Tibial artery (tissue), 4 donors: ENCODE data around the gene RSPO4.

Source experiments
- DNase-seq, 2 donors: peaks; one replicate each; pipeline ENCODE4 v3.0.0-alpha.2; 2019
- H3K27ac ChIP-seq, 2 donors: fragments of 200-600 bp; sonication (generic) in 1 of 2; 1 replicate in 1 of 2; 2 replicates in 1 of 2; pipeline ENCODE4 v1.5.1; 2018 to 2019; ENCODE audit warnings: mild to moderate bottlenecking in 1 of 2
- H3K27me3 ChIP-seq, 2 donors: fragments of 200-600 bp; sonication (generic) in 1 of 2; one replicate each; pipeline versions ENCODE4 v1.5.1 to v1.6.0; 2016 to 2019
- H3K36me3 ChIP-seq, 3 donors: fragments of 200-600 bp; sonication (generic) in 2 of 3; one replicate each; pipeline ENCODE4 v1.5.1; 2016 to 2019; ENCODE audit warnings: mild to moderate bottlenecking in 2 of 3
- H3K4me1 ChIP-seq, 4 donors: fragments of 200-600 bp; sonication (generic) in 2 of 4; 1 replicate in 3 of 4; 2 replicates in 1 of 4; pipeline ENCODE4 v1.5.1; 2016 to 2019
- H3K4me3 ChIP-seq, 2 donors: fragments of 200-600 bp; sonication (generic) in 1 of 2; 1 replicate in 1 of 2; 2 replicates in 1 of 2; pipeline ENCODE4 v1.5.1; 2018 to 2019; ENCODE audit warnings: mild to moderate bottlenecking in 2 of 2
- H3K9me3 ChIP-seq, 3 donors: fragments of 200-600 bp; sonication (generic) in 1 of 3; one replicate each; pipeline ENCODE4 v1.5.1; 2016 to 2019
- CTCF ChIP-seq, 2 experiments: fragments of 200-600 bp in 1 of 2; fragments of 450-650 bp in 1 of 2; IDR thresholded peaks; one replicate each; pipeline ENCODE4 v1.5.1; 2017 to 2019; ENCODE audit warnings: antibody characterized with exemption in 2 of 2, mild to moderate bottlenecking in 1 of 2, moderate library complexity in 1 of 2
- intact Hi-C: fragments of 100-400 bp; cut with DNase I; formaldehyde crosslinking; loops from one replicate; pipeline ENCODE4 v1.15.0; 2023; ENCODE audit warnings: low total_unique reads

RSPO4 gene

GRCh38 chr20:1022871-1023270, 20.8 kb upstream of the RSPO4 start:
- H3K4me3 ChIP-seq: no peak overlapping the region
- no peaks in the 10 kb centered on the region for H3K27me3 ChIP-seq
- intact Hi-C loops: no loop called here
- no peaks in the 10 kb centered on the region for H3K4me1 ChIP-seq
- H3K9me3 ChIP-seq: no peaks in the 10 kb centered on the region
- no peak overlapping the region for H3K27ac ChIP-seq
- DNase-seq: no peak
- no peaks in the 10 kb centered on the region for H3K36me3 ChIP-seq
- no peak for TF ChIP-seq CTCF (IDR thresholded peaks at IDR 0.05)

GRCh38 chr20:1020614-1021013, 18.5 kb upstream of the RSPO4 start:
- TF ChIP-seq CTCF (IDR thresholded peaks at IDR 0.05): no peak
- Histone ChIP-seq H3K36me3 (no peaks in the 10 kb centered on the region), H3K9me3 (no peaks in the 10 kb centered on the region), H3K27ac (no peak overlapping the region), H3K27me3 (no peaks in the 10 kb centered on the region), H3K4me3 (no peak overlapping the region), H3K4me1 (no peaks in the 10 kb centered on the region)
- no peak for DNase-seq
- intact Hi-C loops: no loop called here

- Histone ChIP-seq H3K4me1 (no peaks in the 10 kb centered on the region), H3K36me3 (no peaks in the 10 kb centered on the region), H3K4me3 (no peak overlapping the region), H3K27me3 (no peaks in the 10 kb centered on the region), H3K9me3 (no peaks in the 10 kb centered on the region), H3K27ac (no peak overlapping the region)
- TF ChIP-seq CTCF (IDR thresholded peaks at IDR 0.05): no peak
- intact Hi-C loops: no loop called here
- no peak for DNase-seq
Observed at GRCh38 chr20:1019344-1019743, 17.2 kb upstream of the RSPO4 start.

- TF ChIP-seq CTCF (IDR thresholded peaks at IDR 0.05): no peak
- Histone ChIP-seq H3K27ac (no peak overlapping the region), H3K4me3 (no peak overlapping the region), H3K27me3 (no peaks in the 10 kb centered on the region), H3K36me3 (no peaks in the 10 kb centered on the region), H3K4me1 (no peaks in the 10 kb centered on the region), H3K9me3 (no peaks in the 10 kb centered on the region)
- no peak for DNase-seq
- intact Hi-C loops: no loop called here
Observed at GRCh38 chr20:1017677-1018076, 15.6 kb upstream of the RSPO4 start.

- Histone ChIP-seq H3K4me1 (no peaks in the 10 kb centered on the region), H3K4me3 (no peak overlapping the region), H3K36me3 (no peaks in the 10 kb centered on the region), H3K27me3 (no peaks in the 10 kb centered on the region), H3K27ac (no peak overlapping the region), H3K9me3 (no peaks in the 10 kb centered on the region)
- no peak for DNase-seq
- TF ChIP-seq CTCF (IDR thresholded peaks at IDR 0.05): no peak
- intact Hi-C loops: no loop called here
Observed at GRCh38 chr20:1015181-1015580, 13.1 kb upstream of the RSPO4 start.

GRCh38 chr20:1014471-1014870, 12.4 kb upstream of the RSPO4 start:
- no peaks in the 10 kb centered on the region for H3K9me3 ChIP-seq
- H3K27me3 ChIP-seq: peaks cover 0 to 4% of the 10 kb centered on the region in 2 donors
- intact Hi-C loops: no loop called here
- H3K4me1 ChIP-seq: no peaks in the 10 kb centered on the region
- no peaks in the 10 kb centered on the region for H3K36me3 ChIP-seq
- no peak overlapping the region for H3K27ac ChIP-seq
- no peak overlapping the region for H3K4me3 ChIP-seq
- TF ChIP-seq CTCF (IDR thresholded peaks at IDR 0.05): no peak
- DNase-seq: no peak
